HFF-Myc (cell line): ENCODE data around the gene RADIL.

Experiments used
- DNase-seq: peaks from one replicate; pipeline ENCODE4 v3.0.0-alpha.2; 2011; ENCODE audit warnings: low read depth; ENCODE audit errors: extremely low read depth
- H3K4me3 ChIP-seq: replicated peaks from 2 replicates; pipeline ENCODE4 v1.5.1; 2011; ENCODE audit warnings: low read depth, mild to moderate bottlenecking, control low read depth, low read length
- CTCF ChIP-seq: IDR thresholded peaks from 2 replicates; pipeline ENCODE4 v1.5.1; 2012; ENCODE audit warnings: mild to moderate bottlenecking, low read depth, low read length, control low read depth; ENCODE audit errors: missing control alignments

RADIL gene

GRCh38 chr7:4801839-4802231 lies 81.7 kb downstream of the RADIL start:
- DNase-seq = no peak
- H3K4me3 ChIP-seq = no peak overlapping the region
- TF ChIP-seq CTCF = no peak

GRCh38 chr7:4800926-4801838 lies 82.3 kb downstream of the RADIL start:
- no peak for TF ChIP-seq CTCF
- no peak overlapping the region for H3K4me3 ChIP-seq
- no peak for DNase-seq

- TF ChIP-seq CTCF = no peak
- no peak overlapping the region for H3K4me3 ChIP-seq
- no peak for DNase-seq
Observed at GRCh38 chr7:4800487-4800886, 83.0 kb downstream of the RADIL start.

- H3K4me3 ChIP-seq = no peak overlapping the region
- no peak for DNase-seq
Observed at GRCh38 chr7:4799508-4800268, 83.8 kb downstream of the RADIL start.

GRCh38 chr7:4798706-4799235 lies 84.7 kb downstream of the RADIL start:
- no peak for TF ChIP-seq CTCF
- H3K4me3 ChIP-seq = no peak overlapping the region
- DNase-seq = no peak

More at GRCh38 chr7:4799508-4800268, 83.8 kb downstream of the RADIL start:
- no peak for TF ChIP-seq CTCF

- H3K4me3 ChIP-seq = no peak overlapping the region
- peak; percentile 70 for TF ChIP-seq CTCF
- DNase-seq = no peak
Observed at GRCh38 chr7:4797858-4798705, 85.4 kb downstream of the RADIL start.
